PC-3 (cell line): ENCODE measurements around the gene ITM2C.

Experiments
- CTCF ChIP-seq: fragments of 300-600 bp; sonication (generic); conservative IDR thresholded peaks from 2 replicates; pipeline ENCODE4 v1.5.1; 2017; ENCODE audit warnings: antibody characterized with exemption, low read depth, mild to moderate bottlenecking, low read length
- EZH2 ChIP-seq: fragments of 300-600 bp; sonication (generic); IDR thresholded peaks from one replicate; pipeline ENCODE4 v1.6.1; 2017; ENCODE audit warnings: antibody characterized with exemption, mild to moderate bottlenecking, low read length; ENCODE audit not compliant: unreplicated experiment

- TF ChIP-seq CTCF (no peak), EZH2 (no peak)
Observed at GRCh38 chr2:230898016-230898712, 33.4 kb downstream of the ITM2C start.
